Caki2 (cell line): ENCODE data around the gene PIAS3. TPM values are rescaled to one million over a fixed set of nuclear protein-coding genes. Genes with fewer than 3 reads are reported as not detected.

Experiments
- total RNA-seq: library from RNA; depleted of rRNA; stranded (reverse); fragments of >200 nt; shearing (Covaris generic); gene quantifications from 2 replicates; pipeline ENCODE4 v1.2.3, GENCODE V29; 2014; ENCODE audit warnings: low replicate concordance; rRNA removed

PIAS3 gene
- total RNA-seq, 1 experiment from 2014 or later = 5.0 TPM

Other genes with a start within 250 kb of the PIAS3 start
- gene PDZK1, start 151.7 kb downstream of the PIAS3 start, total RNA-seq = 104 and 107 TPM in 2 replicates
- gene CD160, start 139.6 kb downstream of the PIAS3 start, total RNA-seq = not detected in 2 replicates
- 13.1 and 14.5 TPM in 2 replicates for gene RNF115, start 35.0 kb downstream of the PIAS3 start, total RNA-seq
- 13.9 and 24.8 TPM in 2 replicates for gene POLR3C, start 34.9 kb downstream of the PIAS3 start, total RNA-seq
- gene NUDT17, start 13.5 kb downstream of the PIAS3 start, total RNA-seq = 5.1 and 9.9 TPM in 2 replicates
- not detected in 2 replicates for gene ANKRD35, start 26.8 kb upstream of the PIAS3 start, total RNA-seq
- gene ITGA10, start 51.0 kb upstream of the PIAS3 start, total RNA-seq = not detected in 2 replicates
- 23.9 and 36.0 TPM in 2 replicates for gene PEX11B, start 59.6 kb upstream of the PIAS3 start, total RNA-seq
- 65.6 and 82.0 TPM in 2 replicates for gene RBM8A, start 68.4 kb upstream of the PIAS3 start, total RNA-seq
- gene LIX1L, start 98.9 kb upstream of the PIAS3 start, total RNA-seq = 19.8 and 26.9 TPM in 2 replicates
- gene ANKRD34A, start 105.5 kb upstream of the PIAS3 start, total RNA-seq = 0.74 TPM in 1 of 2 replicates, not detected in the other
- gene POLR3GL, start 105.6 kb upstream of the PIAS3 start, total RNA-seq = 18.9 and 35.2 TPM in 2 replicates
- 125 and 142 TPM in 2 replicates for gene TXNIP, start 137.5 kb upstream of the PIAS3 start, total RNA-seq
- not detected in 2 replicates for gene HJV, start 162.7 kb upstream of the PIAS3 start, total RNA-seq